SK-N-SH treated with all-trans-retinoic acid at 6 μM for 48 hours (cell line): Measurements from ENCODE around the gene SLC4A7.

Experiments used
- ATAC-seq: fragments of 200-7000 bp; cut with Tn5 transposase; 3 replicates; pipeline ENCODE4 v1.9.1; 2020; ENCODE audit warnings: mild to moderate bottlenecking, moderate library complexity
- ARNTL ChIP-seq: fragments of 450-650 bp; formaldehyde crosslinking; IDR thresholded peaks from 2 replicates; pipeline ENCODE4 v1.5.0; 2020; ENCODE audit warnings: low read depth, mild to moderate bottlenecking, moderate library complexity, borderline replicate concordance
- BACH2 ChIP-seq: fragments of 250-450 bp; sonication (Bioruptor Pico); IDR thresholded peaks from 2 replicates; pipeline ENCODE4 v1.9.0; 2021; ENCODE audit warnings: mild to moderate bottlenecking, borderline replicate concordance
- CREB5 ChIP-seq: fragments of 250-450 bp; sonication (Bioruptor Pico); IDR thresholded peaks from 2 replicates; pipeline ENCODE4 v1.5.1; 2020; ENCODE audit warnings: low read depth, mild to moderate bottlenecking, moderate library complexity
- CSDC2 ChIP-seq: fragments of 250-450 bp; sonication (Bioruptor Pico); IDR thresholded peaks from 2 replicates; pipeline ENCODE4 v1.5.0; 2020; ENCODE audit warnings: mild to moderate bottlenecking, moderate library complexity
- CSRNP3 ChIP-seq: fragments of 250-450 bp; sonication (Bioruptor Pico); IDR thresholded peaks from 2 replicates; pipeline ENCODE4 v1.5.1; 2021; ENCODE audit warnings: mild to moderate bottlenecking, moderate library complexity
- ESRRG ChIP-seq: fragments of 250-450 bp; sonication (Bioruptor Pico); IDR thresholded peaks from 2 replicates; pipeline ENCODE4 v1.6.1; 2021; ENCODE audit warnings: mild to moderate bottlenecking
- ISL1 ChIP-seq: fragments of 250-450 bp; sonication (Bioruptor Pico); IDR thresholded peaks from 2 replicates; pipeline ENCODE4 v2.1.2; 2022; ENCODE audit warnings: mild to moderate bottlenecking, moderate library complexity
- OSR1 ChIP-seq: fragments of 250-450 bp; sonication (Bioruptor Pico); IDR thresholded peaks from 2 replicates; pipeline ENCODE4 v1.8.0; 2022; ENCODE audit warnings: moderate library complexity, mild to moderate bottlenecking, inconsistent platforms
- POU6F1 ChIP-seq: fragments of 250-450 bp; sonication (Bioruptor Pico); IDR thresholded peaks from 2 replicates; pipeline ENCODE4 v1.8.0; 2021; ENCODE audit warnings: low read depth, mild to moderate bottlenecking, moderate library complexity, borderline replicate concordance
- SNAI2 ChIP-seq: fragments of 250-450 bp; sonication (Bioruptor Pico); IDR thresholded peaks from 2 replicates; pipeline ENCODE4 v1.5.0; 2020; ENCODE audit warnings: mild to moderate bottlenecking, moderate library complexity
- TCF4 ChIP-seq: fragments of 250-450 bp; sonication (Bioruptor Pico); IDR thresholded peaks from 2 replicates; pipeline ENCODE4 v1.8.0; 2021; ENCODE audit warnings: mild to moderate bottlenecking, moderate library complexity, borderline replicate concordance
- TSHZ2 ChIP-seq: fragments of 250-450 bp; sonication (Bioruptor Pico); IDR thresholded peaks from 2 replicates; pipeline ENCODE4 v1.5.0; 2020; ENCODE audit warnings: mild to moderate bottlenecking, moderate library complexity
- ZC3H10 ChIP-seq: fragments of 250-450 bp; sonication (Bioruptor Pico); IDR thresholded peaks from 2 replicates; pipeline ENCODE4 v1.5.1; 2021; ENCODE audit warnings: mild to moderate bottlenecking, moderate library complexity
- ZFP3 ChIP-seq: fragments of 250-450 bp; sonication (Bioruptor Pico); IDR thresholded peaks from 2 replicates; pipeline ENCODE4 v1.5.0; 2020; ENCODE audit warnings: mild to moderate bottlenecking, moderate library complexity
- ZNF565 ChIP-seq: fragments of 450-650 bp; formaldehyde crosslinking; conservative IDR thresholded peaks from 2 replicates; pipeline ENCODE4 v1.5.0; 2020; ENCODE audit warnings: low read depth, mild to moderate bottlenecking, moderate library complexity
- ZNF70 ChIP-seq: fragments of 450-650 bp; formaldehyde crosslinking; IDR thresholded peaks from 2 replicates; pipeline ENCODE4 v1.5.0; 2020; ENCODE audit warnings: mild to moderate bottlenecking, moderate library complexity
- ZNF8 ChIP-seq: fragments of 450-650 bp; formaldehyde crosslinking; IDR thresholded peaks from 2 replicates; pipeline ENCODE4 v1.5.0; 2020; ENCODE audit warnings: mild to moderate bottlenecking, moderate library complexity

Gene SLC4A7

GRCh38 chr3:27454461-27454860 lies 29.7 kb downstream of the SLC4A7 start:
- ATAC-seq = no peak
- no peak for TF ChIP-seq CSDC2

DNA sequence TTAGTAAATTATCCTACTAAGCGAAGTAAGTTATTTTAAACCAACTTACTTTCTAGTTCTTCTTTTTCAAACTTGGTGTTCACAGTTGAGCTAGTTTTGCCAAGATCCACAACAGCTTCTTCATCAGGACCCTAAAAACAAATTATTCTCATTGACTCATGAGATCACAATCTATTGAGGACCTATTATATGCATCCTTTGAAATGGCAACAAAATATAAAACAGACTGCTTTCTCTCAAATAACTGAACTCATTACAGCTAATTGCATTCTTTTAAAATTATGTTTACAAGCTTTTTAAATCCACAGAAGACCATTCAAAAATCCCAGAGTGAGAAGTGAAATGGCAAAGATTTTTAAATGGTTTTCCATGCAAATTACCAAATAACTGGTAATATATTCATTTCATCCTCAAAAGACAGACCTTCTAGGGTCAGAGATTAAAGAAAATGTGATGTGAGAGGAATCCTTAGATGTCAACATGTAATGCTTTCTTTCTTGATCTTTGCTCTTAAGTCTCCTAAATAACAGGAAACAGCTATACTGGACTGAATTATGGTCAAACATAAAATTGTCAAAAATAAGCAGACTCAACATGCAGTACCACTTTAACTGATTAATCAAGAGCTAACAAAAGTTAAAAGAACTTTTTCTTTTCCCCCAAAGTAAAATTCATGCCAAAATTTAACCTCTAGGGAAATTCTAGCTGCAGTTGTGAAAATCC lies 31.7 kb downstream of the SLC4A7 start:
- no peak for TF ChIP-seq CSRNP3 (CRISPR knock-in tag)
- no peak for TF ChIP-seq TCF4
- no peak for TF ChIP-seq CREB5 (CRISPR knock-in tag)
- no peak for TF ChIP-seq POU6F1
- TF ChIP-seq OSR1 = no peak
- no peak for TF ChIP-seq ZC3H10 (CRISPR knock-in tag)
- no peak for TF ChIP-seq TSHZ2 (CRISPR knock-in tag)
- peak; percentile 57; the same call in 1 of the 2 replicates for TF ChIP-seq ISL1 (CRISPR knock-in tag)
- ATAC-seq = no peak

GRCh38 chr3:27451842-27452241 lies 32.3 kb downstream of the SLC4A7 start:
- no peak for ATAC-seq
- no peak for TF ChIP-seq ESRRG
- TF ChIP-seq SNAI2 (CRISPR knock-in tag) = no peak
- no peak for TF ChIP-seq TCF4
- TF ChIP-seq ISL1 (CRISPR knock-in tag) = no peak
- no peak for TF ChIP-seq ZNF70 (CRISPR knock-in tag)
- no peak for TF ChIP-seq ARNTL (CRISPR knock-in tag)
- TF ChIP-seq BACH2 (CRISPR knock-in tag) = no peak
- TF ChIP-seq ZNF8 (CRISPR knock-in tag) = no peak
- TF ChIP-seq ZNF565 (CRISPR knock-in tag) = no peak
- no peak for TF ChIP-seq OSR1
- no peak for TF ChIP-seq CREB5 (CRISPR knock-in tag)
- TF ChIP-seq ZFP3 = no peak
- TF ChIP-seq TSHZ2 (CRISPR knock-in tag) = no peak
- no peak for TF ChIP-seq ZC3H10 (CRISPR knock-in tag)
- TF ChIP-seq, all 23 proteins: peak for 0
